RWPE1 (cell line): Measurements from ENCODE around the gene TUBD1.
"Not testable (repeated sequence)": the region's sequence is repeated elsewhere in the genome, so short reads cannot be mapped to it uniquely, and the experiment has no call there.

Experiments
- CTCF ChIA-PET: fragments of 350-600 bp; sonication (Branson Sonifier 250); formaldehyde crosslinking; extraction: SDS; loops from one replicate; lab custom pipeline; 2021; lab: Yijun Ruan, JAX
- POLR2A ChIA-PET: fragments of 400-600 bp; formaldehyde crosslinking; extraction: SDS; loops from one replicate; lab custom pipeline; 2020; ENCODE audit warnings: antibody characterized with exemption; ENCODE audit not compliant: low non-redundant PET; lab: Yijun Ruan, JAX
- DNase-seq: peaks from one replicate; pipeline ENCODE4 v3.0.0; 2012; ENCODE audit warnings: low spot score
- H3K27ac ChIP-seq: fragments of 450-650 bp; 2 replicates; pipeline ENCODE4 v1.5.1; 2017
- CTCF ChIP-seq: fragments of 450-650 bp; conservative IDR thresholded peaks from 2 replicates; pipeline ENCODE4 v1.5.1; 2017; ENCODE audit warnings: low read depth, mild to moderate bottlenecking

TUBD1 gene

GRCh38 chr17:59845595-59846393 lies 46.9 kb downstream of the TUBD1 start:
- DNase-seq: peak; percentile 59
- CTCF ChIA-PET: interaction anchor here (1.1 kb wide), 1 partner anchor 69 kb away, joined by 3 read pairs; no protein-coding TSS in a partner anchor
- TF ChIP-seq CTCF: no peak
- POLR2A ChIA-PET: no interaction called here
- H3K27ac ChIP-seq: peak overlapping the region; percentile 96

GRCh38 chr17:59844884-59845594 lies 47.7 kb downstream of the TUBD1 start:
- ChIA-PET POLR2A (no interaction called here), CTCF (interaction anchor here (1.1 kb wide), 1 partner anchor 68 kb away, joined by 3 read pairs; no protein-coding TSS in a partner anchor)
- no peak for DNase-seq
- no peak for TF ChIP-seq CTCF
- peak overlapping the region; percentile 97 for H3K27ac ChIP-seq

GRCh38 chr17:59842901-59843652 lies 49.7 kb downstream of the TUBD1 start:
- ChIA-PET POLR2A (interaction anchor here (0.6 kb wide), 3 partner anchors 11 to 89 kb away, joined by 4 to 10 read pairs (median 5); no protein-coding TSS in a partner anchor), CTCF (no interaction called here)
- TF ChIP-seq CTCF: no peak
- peak; percentile 44 for DNase-seq
- peak overlapping the region; percentile 97 for H3K27ac ChIP-seq

GRCh38 chr17:59841882-59842263 lies 50.9 kb downstream of the TUBD1 start:
- peak overlapping the region; percentile 97 for H3K27ac ChIP-seq
- DNase-seq, CTCF ChIA-PET: not testable (repeated sequence)
- POLR2A ChIA-PET: interaction anchor here (0.7 kb wide), 1 partner anchor 12 kb away, joined by 3 read pairs; no protein-coding TSS in a partner anchor

GRCh38 chr17:59841091-59841881 lies 51.5 kb downstream of the TUBD1 start:
- POLR2A ChIA-PET: interaction anchor here (0.6 to 1.3 kb wide), 2 partner anchors 55 to 78 kb away, joined by 3 to 6 read pairs; no protein-coding TSS in a partner anchor
- H3K27ac ChIP-seq, DNase-seq, CTCF ChIA-PET: not testable (repeated sequence)

- ChIA-PET CTCF (no interaction called here), POLR2A (interaction anchor here (0.6 to 1.3 kb wide), 2 partner anchors 54 to 71 kb away, joined by 6 to 8 read pairs; no protein-coding TSS in a partner anchor)
- no peak overlapping the region for H3K27ac ChIP-seq
- no peak for TF ChIP-seq CTCF
- no peak for DNase-seq
These were observed 52.2 kb downstream of the TUBD1 start for GRCh38 chr17:59840329-59841090.
